GM19395 (cell line): ENCODE results near the gene KCNH2.
"Not testable (repeated sequence)": the region's sequence is repeated elsewhere in the genome, so short reads cannot be mapped to it uniquely, and the experiment has no call there.

ENCODE experiments used
- ATAC-seq: cut with Tn5 transposase; IDR thresholded peaks from one replicate; pipeline ENCODE4 v1.9.1; 2021; ENCODE audit warnings: mild to moderate bottlenecking, moderate library complexity; ENCODE audit not compliant: unreplicated experiment

KCNH2 gene

GRCh38 chr7:151012031-151012692 is 34.0 kb upstream of the KCNH2 start:
- no peak for ATAC-seq

GRCh38 chr7:151011616-151012015 is 33.5 kb upstream of the KCNH2 start:
- ATAC-seq, result not testable (repeated sequence)

- no peak for ATAC-seq
These were observed 32.9 kb upstream of the KCNH2 start for GRCh38 chr7:151011097-151011409.

DNA sequence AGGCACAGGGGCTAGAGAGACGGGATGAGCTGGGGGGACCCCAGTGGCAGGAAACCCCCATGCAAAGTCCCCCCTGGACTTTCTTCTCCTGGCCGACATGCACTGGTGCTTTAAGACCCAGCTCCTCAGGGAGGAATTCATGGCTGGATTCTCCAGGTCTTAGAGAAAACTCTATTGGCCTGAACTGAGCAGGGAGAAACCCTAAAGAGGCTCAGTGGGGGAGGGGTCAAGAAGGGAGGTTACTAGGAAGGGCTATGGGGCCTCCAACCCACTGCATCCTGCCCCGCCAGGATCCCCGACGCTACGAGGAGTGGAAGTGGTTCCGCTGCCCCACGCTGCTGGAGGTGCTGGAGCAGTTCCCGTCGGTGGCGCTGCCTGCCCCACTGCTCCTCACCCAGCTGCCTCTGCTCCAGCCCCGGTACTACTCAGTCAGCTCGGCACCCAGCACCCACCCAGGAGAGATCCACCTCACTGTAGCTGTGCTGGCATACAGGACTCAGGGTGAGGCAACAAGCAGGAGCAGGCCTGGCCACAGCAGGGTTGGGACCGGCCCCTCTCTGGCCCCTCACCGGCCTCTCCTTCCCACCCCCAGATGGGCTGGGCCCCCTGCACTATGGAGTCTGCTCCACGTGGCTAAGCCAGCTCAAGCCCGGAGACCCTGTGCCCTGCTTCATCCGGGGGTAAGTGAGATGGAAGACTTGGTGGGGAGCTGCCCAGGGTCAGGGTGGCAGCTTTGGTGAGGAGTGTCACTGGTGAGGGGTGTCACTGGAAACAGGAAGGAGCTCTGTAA is 32.4 kb upstream of the KCNH2 start:
- no peak for ATAC-seq

- ATAC-seq, result no peak
These were observed 31.9 kb upstream of the KCNH2 start for GRCh38 chr7:151010037-151010306.

GRCh38 chr7:151009327-151010036 is 31.4 kb upstream of the KCNH2 start:
- ATAC-seq, result no peak

DNA sequence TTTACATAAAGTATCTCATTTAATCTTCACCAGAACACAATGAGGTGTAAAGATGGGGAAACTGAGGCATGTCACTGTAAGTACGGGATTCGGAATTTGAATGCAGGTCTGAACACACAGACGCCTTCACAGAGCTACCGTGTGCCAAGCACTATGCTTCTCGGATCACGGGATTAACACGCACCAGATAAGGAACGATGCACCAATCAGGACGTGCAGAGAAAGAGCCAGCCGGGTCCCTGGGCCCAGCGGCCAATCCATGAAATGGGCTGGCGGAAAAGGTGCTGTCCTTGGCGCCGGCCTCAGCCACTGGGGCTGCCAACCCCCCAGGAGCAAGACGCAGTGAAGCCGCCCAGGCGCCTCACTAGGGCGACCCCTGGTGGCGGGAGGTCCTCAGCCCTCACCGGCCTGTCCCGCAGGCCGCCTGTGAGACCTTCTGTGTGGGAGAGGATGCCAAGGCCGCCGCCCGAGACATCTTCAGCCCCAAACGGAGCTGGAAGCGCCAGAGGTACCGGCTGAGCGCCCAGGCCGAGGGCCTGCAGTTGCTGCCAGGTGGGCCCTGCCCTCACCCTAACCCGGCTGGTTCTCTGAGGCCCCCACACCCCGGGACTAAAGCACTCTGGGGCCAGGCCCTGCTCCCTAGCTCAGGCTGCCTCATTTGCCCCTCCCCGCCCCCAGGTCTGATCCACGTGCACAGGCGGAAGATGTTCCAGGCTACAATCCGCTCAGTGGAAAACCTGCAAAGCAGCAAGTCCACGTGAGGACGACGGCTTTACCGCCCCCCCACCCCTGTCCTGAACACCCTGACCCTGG is 30.6 kb upstream of the KCNH2 start:
- peak; percentile 84 for ATAC-seq

GRCh38 chr7:151008143-151008510 is 30.0 kb upstream of the KCNH2 start:
- peak; percentile 16 for ATAC-seq

DNA sequence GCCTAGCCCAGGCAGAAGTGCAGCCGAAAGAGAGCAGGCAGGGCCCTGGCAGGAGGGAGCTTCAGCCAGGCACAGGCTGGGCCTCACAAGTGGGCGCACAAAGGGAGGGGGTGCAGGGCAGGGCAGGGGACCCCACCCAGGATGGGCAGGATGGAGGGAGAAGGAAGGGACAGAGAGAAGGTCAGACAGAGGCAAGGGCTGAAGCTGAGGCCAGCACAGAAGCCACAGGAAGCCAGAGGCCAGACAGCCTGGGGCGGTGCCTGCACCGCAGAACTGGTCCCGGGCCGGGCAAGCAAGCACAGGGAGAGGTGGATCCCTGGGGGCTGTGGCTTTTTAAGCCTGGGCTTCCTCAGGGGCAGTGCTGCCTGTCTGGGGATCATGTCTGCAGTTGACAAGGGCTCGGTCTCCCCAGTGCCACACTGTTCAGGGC is 29.4 kb upstream of the KCNH2 start:
- no peak for ATAC-seq

DNA sequence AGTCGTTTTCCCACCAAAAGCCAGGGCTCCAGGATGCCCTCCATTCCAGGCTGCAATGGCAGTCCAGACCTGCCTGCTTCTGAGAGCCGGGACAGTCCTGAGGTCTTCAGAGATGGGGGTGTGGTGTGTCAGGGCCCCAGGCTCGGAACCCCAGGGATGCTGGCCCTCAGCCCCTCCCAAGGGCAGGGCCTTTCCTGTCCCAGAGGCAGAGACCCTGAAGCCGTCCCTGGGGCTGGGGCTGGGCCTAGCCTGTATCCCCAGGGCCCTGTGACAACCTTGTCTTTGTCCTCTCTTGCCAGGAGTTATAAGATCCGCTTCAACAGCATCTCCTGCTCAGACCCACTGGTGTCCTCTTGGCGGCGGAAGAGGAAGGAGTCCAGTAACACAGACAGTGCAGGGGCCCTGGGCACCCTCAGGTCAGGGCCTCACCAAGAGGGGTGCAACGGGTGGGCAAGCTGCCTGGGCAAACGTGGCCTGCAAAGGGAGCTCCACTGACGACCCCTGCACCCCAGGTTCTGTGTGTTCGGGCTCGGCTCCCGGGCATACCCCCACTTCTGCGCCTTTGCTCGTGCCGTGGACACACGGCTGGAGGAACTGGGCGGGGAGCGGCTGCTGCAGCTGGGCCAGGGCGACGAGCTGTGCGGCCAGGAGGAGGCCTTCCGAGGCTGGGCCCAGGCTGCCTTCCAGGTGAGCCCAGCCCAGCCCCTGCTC is 28.6 kb upstream of the KCNH2 start:
- no peak for ATAC-seq

DNA sequence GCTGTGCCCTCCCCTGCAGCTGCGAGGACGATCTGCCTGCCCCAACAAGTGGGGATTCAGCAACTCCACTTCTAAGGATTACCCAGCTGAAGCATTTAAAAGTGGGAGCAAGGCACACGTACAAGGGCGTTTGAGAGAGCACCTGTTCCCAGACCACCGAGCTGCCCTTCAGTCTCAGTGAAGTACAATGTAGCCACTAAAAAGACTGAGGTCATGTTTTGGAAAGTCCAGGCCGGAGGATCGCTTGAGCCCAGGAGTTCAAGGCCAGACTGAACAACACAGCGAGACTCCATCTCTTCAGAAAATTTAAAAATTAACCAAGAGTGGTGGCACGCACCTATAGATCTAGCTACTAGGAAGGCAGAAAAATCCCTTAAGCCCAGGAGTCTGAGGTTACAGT is 27.4 kb upstream of the KCNH2 start:
- no peak for ATAC-seq

- no peak for ATAC-seq
These were observed 25.5 kb upstream of the KCNH2 start for GRCh38 chr7:151003572-151003971.

GRCh38 chr7:151001546-151001945 is 23.4 kb upstream of the KCNH2 start:
- no peak for ATAC-seq

GRCh38 chr7:151000897-151001495 is 22.9 kb upstream of the KCNH2 start:
- no peak for ATAC-seq

DNA sequence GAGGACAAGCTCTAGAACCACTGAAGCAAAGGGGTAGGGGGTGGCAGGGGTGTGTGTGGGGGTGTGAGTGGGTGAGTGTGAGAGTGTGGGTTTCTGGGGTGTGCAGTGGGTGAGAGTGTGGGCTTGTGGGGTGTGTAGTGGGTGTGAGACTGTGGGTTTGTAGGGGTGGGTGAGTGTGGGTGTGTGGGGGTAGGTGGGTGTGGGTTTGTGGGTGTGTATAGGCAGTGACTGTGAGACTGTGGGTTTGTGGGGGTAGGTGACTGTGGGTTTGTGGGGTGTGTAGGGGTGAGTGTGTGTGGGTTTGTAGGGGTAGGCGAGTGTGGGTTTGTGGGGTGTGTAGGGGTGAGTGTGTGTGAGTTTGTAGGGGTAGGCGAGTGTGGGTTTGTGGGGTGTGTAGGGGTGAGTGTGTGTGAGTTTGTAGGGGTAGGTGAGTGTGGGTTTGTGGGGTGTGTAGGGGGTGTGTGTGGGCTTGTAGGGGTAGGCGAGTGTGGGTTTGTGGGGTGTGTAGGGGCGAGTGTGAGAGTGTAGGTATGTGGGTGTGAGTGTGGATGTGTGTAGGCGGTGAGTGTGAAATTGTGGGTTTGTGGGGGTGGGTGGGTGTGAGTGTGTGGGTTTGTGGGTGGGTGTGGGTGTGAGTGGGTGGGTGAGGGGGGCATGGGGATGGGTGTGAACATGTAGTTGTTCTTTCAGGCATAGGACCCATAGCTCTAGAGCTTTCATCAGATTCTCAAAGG is 21.5 kb upstream of the KCNH2 start:
- ATAC-seq, result no peak

DNA sequence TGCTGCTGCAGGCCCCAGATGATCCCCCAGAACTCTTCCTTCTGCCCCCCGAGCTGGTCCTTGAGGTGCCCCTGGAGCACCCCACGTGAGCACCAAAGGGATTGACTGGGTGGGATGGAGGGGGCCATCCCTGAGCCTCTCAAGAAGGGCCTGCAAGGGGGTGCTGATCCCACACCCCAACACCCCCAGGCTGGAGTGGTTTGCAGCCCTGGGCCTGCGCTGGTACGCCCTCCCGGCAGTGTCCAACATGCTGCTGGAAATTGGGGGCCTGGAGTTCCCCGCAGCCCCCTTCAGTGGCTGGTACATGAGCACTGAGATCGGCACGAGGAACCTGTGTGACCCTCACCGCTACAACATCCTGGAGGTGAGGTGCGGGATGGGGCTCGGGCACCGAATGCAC is 20.9 kb upstream of the KCNH2 start:
- no peak for ATAC-seq

DNA sequence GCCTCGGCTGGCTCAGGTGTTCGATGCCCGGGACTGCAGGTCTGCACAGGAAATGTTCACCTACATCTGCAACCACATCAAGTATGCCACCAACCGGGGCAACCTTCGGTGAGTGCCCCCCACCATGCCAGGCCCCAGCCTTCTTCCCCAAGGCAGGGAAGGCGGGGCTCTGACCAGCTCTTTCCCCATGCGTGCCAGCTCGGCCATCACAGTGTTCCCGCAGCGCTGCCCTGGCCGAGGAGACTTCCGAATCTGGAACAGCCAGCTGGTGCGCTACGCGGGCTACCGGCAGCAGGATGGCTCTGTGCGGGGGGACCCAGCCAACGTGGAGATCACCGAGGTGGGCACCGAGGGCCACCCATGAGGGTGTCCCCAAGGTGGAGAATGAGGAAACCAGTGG is 20.2 kb upstream of the KCNH2 start:
- no peak for ATAC-seq

DNA sequence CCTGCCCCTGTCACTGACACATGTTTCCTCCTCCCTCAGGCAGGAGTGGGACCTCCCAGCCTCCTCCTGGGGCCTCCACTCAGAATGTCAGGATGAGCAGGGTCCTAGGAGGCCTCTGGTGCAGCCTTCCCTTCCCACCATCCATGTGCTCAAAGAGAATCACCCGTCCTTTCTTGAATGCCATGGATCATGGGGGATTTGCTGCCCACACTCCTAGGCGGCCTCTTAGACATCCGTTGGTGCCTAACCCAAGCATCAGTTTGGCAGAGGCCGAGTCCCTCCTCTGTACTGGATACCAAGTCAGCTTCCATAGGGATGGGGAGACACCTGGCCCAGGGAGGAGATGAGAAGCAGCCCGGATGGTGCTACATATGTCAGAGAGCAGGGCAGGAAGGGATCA is 19.7 kb upstream of the KCNH2 start:
- ATAC-seq, result no peak

DNA sequence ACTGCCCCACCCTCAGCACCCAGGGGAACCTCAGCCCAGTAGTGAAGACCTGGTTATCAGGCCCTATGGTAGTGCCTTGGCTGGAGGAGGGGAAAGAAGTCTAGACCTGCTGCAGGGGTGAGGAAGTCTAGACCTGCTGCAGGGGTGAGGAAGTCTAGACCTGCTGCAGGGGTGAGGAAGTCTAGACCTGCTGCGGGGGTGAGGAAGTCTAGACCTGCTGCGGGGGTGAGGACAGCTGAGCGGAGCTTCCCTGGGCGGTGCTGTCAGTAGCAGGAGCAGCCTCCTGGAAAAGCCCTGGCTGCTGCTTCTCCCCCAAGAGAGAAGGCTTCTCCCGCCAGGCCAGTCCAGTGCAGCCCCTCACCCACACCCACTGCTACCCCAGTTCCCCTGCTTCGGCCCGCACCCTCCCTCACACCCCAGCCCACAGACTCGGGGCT is 19.0 kb upstream of the KCNH2 start:
- ATAC-seq, result no peak
